SKM-1 (cell line): ENCODE measurements around the gene RIPOR2.
A peak's percentile ranks its signal among the peaks of the same experiment; 100 is the strongest.
"Not testable (repeated sequence)": the region's sequence is repeated elsewhere in the genome, so short reads cannot be mapped to it uniquely, and the experiment has no call there.

Source experiments
- DNase-seq: peaks from one replicate; lab custom pipeline; 2025; ENCODE audit not compliant: unreplicated experiment; lab: John Stamatoyannopoulos, UW

Gene RIPOR2

DNA sequence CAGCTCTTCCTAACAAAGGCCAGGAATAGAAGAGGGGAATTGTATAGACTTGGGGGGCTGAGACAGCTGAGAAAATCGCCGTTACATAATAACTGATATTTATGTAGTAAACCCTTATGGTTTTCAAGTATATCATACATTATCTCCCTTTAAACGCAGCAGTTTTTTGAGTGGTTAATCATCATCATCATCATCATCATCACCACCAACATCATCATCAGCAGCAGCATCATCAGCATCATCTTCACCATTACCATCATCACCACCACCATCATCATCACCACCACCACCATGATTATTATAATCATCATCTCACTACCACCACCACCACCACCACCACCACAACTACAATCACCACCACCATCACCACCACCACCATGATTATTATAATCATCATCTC is 9.1 kb downstream of the RIPOR2 start:
- DNase-seq: not testable (repeated sequence)

- DNase-seq: no peak
Observed at GRCh38 chr6:24926192-24926591, 9.6 kb downstream of the RIPOR2 start.

- no peak for DNase-seq
Observed at GRCh38 chr6:24925661-24926060, 10.1 kb downstream of the RIPOR2 start.

- peak; percentile 40 for DNase-seq
Observed at GRCh38 chr6:24924580-24925356, 11.0 kb downstream of the RIPOR2 start.

DNA sequence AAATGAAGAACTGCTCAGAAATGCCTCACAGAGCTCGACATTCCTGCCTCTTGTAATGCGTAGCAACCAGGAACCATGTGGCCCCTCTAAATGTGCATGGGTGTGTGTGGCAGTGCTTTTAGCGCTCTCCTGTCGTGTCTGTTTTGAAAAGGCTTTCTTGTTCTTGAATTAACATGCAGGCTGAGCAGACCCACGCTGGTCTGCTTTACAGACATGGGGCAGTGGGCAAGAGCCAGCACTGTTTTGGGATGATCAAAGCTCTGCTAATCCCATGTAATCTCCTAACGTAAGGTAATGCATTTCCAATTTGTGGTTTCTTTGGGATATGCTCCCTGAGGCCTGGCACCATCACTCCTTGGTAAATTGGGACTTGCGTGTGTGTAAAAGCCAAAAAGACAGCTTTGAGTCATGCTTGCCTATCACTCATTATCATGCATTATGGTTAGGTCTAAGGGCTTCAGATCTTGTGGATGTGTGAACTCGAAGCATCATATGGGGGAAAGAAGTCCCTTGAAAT is 11.8 kb downstream of the RIPOR2 start:
- DNase-seq: no peak

GRCh38 chr6:24922814-24923213 is 12.9 kb downstream of the RIPOR2 start:
- no peak for DNase-seq

GRCh38 chr6:24922170-24922569 is 13.6 kb downstream of the RIPOR2 start:
- DNase-seq: no peak

- no peak for DNase-seq
Observed at GRCh38 chr6:24920136-24920535, 15.6 kb downstream of the RIPOR2 start.

DNA sequence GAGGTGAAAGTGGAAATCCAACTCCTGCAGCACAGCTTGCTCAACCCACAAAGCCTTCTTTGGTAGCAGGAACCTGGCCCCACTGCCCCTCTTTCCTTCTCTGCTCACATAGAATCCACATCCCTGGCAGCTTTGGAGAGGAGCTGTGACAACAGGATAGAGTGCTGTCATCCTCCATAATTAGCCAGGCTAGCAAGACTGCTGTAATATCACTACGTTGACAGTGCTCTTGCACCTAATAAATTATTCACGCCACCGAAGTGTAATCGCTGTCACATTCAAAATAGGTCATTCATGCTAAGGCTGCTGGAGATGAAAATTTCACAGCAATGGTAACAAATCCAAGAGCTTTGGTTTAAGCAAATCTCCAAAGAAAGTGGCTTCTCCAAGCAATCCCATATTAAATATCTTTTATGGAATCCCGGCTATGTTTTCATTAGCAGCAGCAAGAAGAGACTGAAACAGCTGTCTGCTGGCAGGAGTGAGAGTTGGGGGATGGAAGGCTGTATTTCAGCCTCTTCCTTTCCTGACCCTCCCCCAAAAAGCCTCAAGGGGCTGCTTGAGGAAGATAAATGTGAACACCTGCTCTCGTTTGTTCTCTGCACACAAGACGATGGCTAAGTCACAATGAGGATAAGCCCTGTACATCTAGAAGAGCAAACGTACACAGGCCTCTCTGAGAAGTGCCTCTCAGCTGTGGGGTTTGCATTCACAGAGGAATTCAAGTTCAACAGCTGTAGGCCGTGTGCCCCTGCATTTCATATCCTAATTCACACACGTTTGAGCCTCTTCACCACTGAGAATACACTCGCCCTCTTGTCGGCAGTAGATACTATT is 16.5 kb downstream of the RIPOR2 start:
- DNase-seq: no peak

DNA sequence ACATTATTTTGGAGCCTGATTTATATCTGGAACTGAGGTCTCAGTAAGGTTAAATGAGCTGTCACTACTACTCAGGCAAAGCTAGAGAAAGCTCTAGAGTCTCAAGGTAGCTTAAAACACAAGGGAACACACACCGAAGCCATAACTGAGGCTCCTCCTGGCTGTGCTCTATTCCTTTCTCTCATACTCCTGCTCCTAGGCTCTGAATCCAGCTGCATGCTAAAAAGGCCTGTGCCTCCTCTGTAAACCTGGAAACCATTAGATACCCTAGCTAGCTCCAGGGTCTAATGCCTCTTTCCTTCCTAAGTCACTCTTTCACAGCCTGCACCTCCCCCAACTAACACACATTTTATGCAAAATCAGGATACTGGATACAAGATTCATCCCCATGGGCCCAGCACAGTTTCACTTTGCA is 17.1 kb downstream of the RIPOR2 start:
- no peak for DNase-seq

DNA sequence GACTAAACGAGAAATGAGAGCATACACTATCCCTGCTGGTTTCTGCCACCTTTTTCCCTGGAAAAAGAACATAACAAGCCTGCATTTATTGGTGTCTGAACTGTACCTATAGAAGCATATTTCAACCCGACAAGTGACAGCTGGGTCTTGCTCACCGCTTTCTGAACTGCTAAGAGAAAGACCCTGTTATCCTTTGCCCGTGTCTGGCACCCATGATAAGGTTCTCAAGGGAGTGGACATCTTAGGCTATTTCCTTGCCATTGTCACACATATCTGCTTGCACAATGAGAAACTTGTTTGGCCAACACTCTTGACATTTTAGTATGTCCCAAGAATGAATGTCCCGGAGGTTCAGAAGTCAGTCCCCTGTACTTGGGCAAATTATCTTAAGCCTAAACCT is 19.3 kb downstream of the RIPOR2 start:
- no peak for DNase-seq

DNA sequence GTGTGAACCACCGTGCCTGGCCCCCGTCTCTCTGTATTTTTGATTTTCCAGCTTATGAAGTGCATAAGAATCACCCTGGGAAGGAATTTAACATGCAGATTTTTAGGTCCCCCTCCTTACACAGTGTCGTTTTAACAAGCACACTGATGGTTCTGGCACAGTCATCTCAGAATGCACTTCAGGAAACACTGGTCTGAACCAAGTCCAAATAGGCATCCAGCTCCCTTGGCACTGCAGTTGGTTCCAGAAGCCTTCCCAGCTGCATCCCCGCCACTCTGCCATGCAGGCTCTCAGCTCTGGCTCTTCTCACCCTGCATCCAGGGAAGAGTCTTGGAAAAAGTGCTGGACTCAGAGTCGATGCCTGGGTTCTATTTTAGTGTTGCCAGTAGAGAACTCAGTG is 20.1 kb downstream of the RIPOR2 start:
- DNase-seq: no peak

GRCh38 chr6:24914082-24914481 is 21.7 kb downstream of the RIPOR2 start:
- not testable (repeated sequence) for DNase-seq

GRCh38 chr6:24911796-24912382 is 23.9 kb downstream of the RIPOR2 start:
- DNase-seq: no peak

GRCh38 chr6:24910961-24911725 is 24.6 kb downstream of the RIPOR2 start:
- no peak for DNase-seq

GRCh38 chr6:24910331-24910960 is 25.3 kb downstream of the RIPOR2 start:
- no peak for DNase-seq

GRCh38 chr6:24909241-24910216 is 26.2 kb downstream of the RIPOR2 start:
- no peak for DNase-seq

DNA sequence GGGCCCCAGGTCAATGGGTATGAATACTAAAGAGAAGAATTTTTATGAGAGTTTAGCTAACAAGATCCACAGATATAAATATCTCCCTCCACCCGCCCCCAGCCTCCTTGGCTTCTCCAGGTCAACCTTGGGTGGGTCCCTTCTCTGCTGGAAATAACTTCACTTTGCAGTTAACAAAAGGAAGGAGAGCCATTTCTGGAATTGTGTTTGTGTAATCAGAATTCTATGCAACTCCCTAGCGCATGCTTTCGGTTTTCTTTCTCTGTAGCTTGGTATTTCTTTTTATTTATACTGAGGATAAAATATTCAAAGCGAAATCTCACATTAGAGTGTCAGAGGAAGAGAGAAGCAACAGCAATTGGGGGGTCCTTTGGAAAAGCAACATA is 27.1 kb downstream of the RIPOR2 start:
- DNase-seq: no peak

DNA sequence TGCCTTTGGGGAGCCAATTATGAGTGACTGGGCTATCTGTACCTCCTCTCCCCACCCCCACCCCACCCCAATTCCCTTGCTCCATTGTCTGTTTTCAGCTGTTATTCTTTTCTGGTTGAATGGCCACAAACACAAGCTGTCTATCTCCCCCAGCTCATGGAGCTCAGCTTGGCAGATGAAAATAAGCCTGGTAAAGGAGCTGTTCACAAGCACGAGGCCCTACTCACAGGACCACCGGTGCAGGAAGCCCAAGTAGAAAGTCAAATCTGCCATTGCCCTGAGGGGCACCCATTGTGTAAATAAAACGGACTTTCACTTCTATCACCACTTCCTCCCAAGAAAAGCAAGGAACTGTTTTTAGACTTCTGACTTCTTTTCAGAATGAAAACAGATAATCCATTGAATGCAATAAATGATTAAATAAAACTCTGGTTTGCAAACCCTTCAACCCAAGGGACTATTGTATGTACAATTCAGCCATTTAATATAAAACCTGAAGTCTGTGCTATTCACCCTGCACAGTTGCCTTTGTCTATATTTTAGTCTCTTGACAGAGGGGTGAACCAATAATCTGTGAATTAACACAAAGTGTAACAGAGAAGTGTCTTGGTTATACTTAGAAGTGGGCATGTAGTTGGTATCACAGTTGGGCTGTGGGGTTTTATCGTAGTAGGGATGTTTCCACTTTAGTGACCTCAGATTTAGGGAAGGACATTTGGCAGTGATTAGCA is 27.7 kb downstream of the RIPOR2 start:
- DNase-seq: no peak
